HG03159 (cell line): ENCODE measurements around the gene SUV39H2.
"Not testable (repeated sequence)": the region's sequence is repeated elsewhere in the genome, so short reads cannot be mapped to it uniquely, and the experiment has no call there.

ENCODE experiments used
- ATAC-seq: cut with Tn5 transposase; IDR thresholded peaks from one replicate; pipeline ENCODE4 v1.9.1; 2021; ENCODE audit warnings: mild to moderate bottlenecking, moderate library complexity; ENCODE audit not compliant: unreplicated experiment

Gene SUV39H2, protein sequence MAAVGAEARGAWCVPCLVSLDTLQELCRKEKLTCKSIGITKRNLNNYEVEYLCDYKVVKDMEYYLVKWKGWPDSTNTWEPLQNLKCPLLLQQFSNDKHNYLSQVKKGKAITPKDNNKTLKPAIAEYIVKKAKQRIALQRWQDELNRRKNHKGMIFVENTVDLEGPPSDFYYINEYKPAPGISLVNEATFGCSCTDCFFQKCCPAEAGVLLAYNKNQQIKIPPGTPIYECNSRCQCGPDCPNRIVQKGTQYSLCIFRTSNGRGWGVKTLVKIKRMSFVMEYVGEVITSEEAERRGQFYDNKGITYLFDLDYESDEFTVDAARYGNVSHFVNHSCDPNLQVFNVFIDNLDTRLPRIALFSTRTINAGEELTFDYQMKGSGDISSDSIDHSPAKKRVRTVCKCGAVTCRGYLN

DNA sequence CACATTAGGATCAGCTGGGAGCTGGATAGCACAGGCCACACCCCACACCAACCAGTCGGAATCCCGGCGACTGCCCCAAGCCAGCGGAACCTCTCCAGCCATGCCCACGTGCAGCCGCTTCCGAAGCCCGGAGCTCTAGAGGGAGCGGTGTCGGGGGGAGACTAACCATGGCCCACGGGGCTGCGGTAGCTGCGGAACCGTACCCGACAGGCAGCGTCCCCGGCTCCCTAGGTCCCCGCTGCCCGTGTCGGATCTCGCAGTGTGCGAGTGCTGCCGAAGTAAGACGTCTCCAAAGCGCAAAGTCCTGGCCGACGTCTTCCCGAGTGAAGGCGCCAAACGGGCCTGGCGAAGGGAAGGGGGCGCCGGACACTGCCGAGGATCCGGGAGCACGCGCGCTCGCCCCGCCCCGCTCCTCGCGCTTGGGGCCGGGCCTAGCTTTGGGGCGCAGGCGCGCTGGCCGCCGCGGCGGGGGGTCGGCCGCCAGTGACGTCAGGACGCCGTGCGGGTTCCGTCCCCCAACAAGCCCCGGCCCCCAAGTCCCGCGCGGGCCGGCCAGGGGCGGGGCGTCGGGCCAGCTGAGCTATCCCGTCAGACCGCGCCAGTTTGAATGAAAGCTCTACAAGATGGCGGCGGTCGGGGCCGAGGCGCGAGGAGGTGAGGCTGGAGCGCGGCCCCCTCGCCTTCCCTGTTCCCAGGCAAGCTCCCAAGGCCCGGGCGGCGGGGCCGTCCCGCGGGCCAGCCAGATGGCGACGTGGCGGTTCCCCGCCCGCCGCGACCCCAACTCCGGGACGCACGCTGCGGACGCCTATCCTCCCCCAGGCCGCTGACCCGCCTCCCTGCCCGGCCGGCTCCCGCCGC is at the start of gene SUV39H2:
SUV39H2 (plus strand) TSS at position 601 of the 858 bp plus-strand sequence; CDS start at position 624, 23 bp downstream.
- ATAC-seq = peak; percentile 89

DNA sequence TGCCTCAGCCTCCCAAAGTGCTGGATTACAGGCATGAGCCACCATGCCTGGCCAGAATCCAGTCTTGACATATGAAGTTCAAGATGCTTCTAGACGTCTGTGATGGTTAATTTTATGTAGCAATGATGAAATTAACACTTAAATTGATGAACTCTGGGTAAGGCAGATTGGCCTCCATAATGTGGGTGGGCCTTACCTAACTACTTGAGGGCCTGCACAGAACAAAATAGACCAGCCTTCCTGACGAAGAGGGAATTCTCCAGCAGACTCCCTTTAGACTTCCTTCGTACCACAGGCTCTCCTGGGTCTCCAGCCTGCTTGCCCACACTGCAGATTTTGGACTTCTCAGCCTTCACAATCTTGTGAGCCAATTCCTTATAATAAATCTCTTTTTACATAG is 45.6 kb upstream of the SUV39H2 start:
- ATAC-seq = no peak

DNA sequence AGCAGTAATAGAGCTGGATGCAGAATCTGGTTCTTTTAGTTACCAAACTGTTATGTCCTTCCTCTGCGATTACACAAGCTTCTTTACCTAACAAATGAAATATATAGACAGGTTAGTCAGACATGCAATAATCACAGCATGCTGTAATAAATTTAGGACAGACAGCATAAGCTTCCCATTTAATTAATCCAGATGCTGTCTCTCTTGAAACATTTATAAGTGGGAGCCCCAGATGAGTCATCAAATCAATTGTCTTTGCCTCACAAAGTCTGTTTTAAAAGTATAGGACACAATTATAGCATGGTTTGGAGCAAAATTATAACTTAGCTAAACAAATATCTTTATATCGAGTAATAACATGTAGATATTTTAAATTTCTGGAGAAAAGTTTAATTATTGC is 42.5 kb upstream of the SUV39H2 start:
- no peak for ATAC-seq

DNA sequence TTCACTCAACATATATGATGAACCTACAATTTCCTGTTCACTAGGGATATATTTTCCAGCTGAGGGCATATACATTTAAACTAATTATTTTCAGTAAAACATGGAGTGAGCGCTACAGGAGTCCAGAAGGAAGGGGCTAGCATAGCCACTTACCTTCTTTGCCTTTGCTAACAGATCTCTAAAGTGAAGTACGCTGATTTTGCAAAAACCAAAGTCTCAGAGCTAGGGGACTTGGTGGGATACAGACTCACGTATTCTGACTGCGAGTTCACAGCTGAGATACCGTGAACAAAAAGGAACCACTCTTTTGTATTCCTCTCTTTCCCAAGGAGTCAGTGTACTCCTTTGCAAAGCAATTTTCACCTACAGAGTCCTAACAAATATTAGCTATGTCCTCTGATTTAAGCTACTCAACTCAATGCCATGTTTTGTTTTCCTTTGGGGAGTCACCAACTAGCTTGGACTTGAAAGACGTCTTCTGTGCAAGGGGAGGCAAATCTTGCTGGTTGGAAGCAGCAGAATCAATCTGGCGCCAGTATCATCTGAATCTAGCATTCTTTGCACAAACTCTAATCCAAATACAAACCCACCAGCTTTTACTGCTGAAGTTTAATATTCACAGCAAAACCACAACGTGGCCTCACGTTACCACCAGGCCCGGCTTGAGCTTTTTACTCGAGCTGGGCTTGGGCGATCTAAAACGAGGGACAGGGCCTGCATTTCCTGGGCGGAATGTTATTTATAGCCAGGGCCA is 41.5 kb upstream of the SUV39H2 start:
- no peak for ATAC-seq

DNA sequence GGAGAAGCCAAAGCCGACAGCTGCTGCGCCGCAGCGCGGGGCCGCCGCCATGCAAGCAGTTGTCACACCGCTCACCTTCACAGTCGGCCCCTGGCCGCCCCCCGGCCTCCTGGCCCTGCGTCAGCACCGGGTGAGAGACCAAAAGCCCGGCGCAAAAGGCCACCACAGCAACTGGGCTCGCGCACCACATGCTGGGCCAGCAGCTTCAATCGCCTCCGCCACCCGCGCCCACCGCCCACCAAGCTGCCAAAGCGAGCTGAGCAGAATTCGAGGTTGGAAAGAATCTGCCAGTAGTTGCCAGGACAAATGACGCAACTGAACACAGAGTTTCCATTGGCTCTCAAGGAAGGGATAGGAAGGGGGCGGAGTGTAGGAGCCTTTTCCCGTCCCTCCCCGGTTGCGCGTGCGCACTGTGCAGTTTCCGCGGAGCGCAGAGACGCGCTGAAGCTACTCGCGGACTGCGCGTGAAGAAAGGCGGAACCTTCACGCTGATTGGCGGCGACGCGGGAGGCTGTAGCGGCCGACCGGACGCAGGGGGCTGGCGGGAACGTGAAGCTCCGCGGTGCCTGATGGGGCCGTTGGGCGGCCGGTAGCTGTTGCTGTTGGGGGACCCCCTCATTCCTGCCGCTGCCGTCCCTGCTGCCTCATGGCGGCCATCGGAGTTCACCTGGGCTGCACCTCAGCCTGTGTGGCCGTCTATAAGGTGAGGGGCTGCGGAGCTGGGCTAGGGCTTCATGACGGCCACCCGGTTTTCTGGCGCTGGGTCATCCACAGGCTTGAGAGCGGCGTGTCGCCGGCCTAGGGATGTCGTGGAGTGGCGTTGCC is 40.7 kb upstream of the SUV39H2 start, which contains the start of the genes CDNF, HSPA14 and MSANTD7:
CDNF (minus strand) TSS at position 281 of the 825 bp plus-strand sequence; CDS start at position 190, 91 bp downstream.
HSPA14 (plus strand) TSS at position 550 of the 825 bp plus-strand sequence; CDS start at position 647, 97 bp downstream.
MSANTD7 (plus strand) TSS at position 550 of the 825 bp plus-strand sequence. CDS start 3,979 bp downstream, outside the sequence.
- peak; percentile 91 for ATAC-seq

DNA sequence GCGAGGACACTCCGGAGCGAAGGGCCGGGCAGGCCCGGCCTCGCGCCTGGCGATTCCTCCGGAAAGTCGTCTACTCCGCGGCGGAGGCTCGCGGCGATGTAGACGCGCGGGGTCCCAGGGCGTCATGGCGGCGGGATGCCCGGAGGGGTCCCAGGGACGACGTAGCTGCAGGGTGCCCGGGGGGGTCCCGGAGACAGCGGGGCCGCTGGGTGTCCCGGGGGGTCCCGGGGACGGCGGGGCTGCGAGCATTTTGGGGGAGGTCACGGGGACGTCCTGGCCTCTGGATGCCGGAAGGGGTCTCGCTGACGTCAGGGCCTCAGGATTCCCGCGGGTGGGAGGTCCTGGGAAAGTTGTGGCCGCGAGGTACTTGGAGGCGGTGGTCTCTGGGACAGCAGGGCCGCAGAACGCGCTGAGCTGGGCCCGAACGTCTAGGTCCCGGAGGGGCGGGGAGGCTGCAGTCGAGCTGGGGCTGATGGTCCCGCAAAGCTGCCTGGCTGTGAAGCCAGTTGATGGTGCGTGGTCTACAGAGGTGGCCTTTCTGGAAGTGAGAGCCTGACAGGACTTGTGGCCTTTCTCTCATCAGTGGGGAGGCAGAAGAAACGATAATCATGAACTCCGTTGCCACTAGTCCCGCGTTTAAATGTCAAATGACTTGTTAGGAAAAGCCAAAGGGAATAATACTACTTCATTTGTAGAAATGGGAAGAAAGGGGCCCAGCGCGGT is 39.9 kb upstream of the SUV39H2 start:
- peak; percentile 13 for ATAC-seq

DNA sequence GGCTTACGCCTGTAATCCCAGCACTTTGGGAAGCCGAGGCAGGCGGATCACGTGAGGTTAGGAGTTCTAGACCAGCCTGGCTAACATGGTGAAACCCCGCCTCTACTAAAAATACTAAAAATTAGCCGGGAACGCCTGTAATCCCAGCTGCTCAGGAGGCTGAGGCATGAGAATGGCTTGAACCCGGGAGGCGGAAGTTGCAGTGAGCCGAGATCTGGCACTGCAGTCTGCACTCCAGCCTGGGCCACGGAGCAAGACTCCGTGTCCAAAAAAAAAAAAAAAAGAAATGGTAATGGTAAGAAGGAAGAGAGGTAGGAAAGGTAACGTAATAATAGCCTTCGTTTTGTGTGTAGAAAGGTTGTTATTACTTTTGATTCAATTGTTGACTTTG is 39.4 kb upstream of the SUV39H2 start:
- ATAC-seq = no peak

DNA sequence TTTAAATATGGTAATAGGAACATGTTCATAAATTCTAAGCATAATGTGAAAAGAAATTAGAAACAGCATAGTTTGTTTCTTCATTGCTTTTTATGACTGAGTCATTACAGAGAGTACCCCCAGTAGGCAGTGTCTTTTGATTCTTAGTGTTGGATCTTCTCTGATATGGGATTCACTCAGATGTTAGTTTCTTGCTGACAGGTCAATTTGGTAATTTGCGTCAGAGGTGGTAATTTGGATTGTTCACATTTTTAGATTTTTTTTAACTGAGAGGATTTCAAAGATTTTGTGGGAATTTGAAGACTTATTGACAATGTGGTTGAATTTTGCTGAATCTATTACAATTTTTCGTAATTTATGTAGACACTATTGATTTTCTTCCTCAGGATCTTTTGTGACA is 38.5 kb upstream of the SUV39H2 start:
- no peak for ATAC-seq

DNA sequence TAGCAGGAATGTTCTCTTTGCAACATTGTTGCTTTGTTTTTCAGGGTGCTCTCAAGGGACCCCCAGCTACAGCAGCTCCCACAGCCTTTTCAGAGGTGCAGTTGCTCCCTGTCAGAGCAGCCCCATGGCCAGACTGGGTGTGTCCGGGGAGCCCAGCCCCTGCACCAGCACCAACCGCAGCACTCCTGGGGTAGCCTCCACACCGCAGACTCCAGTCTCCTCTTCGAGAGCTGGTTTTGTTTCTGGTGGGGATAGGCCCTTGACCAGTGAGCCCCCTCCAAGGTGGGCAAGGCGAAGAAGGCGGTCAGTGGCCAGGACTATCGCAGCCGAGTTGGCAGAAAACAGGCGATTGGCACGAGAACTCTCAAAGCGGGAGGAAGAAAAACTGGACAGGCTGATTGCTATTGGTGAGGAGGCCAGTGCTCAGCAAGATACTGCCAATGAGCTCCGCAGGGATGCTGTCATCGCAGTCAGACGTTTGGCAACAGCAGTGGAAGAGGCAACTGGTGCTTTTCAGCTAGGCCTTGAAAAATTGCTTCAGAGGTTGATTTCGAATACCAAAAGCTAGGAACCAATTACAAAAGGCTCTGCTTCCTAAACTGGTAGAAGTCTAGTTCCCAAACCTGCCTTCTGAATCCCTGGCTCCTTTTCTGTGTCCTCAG is 35.2 kb upstream of the SUV39H2 start:
- ATAC-seq = no peak

DNA sequence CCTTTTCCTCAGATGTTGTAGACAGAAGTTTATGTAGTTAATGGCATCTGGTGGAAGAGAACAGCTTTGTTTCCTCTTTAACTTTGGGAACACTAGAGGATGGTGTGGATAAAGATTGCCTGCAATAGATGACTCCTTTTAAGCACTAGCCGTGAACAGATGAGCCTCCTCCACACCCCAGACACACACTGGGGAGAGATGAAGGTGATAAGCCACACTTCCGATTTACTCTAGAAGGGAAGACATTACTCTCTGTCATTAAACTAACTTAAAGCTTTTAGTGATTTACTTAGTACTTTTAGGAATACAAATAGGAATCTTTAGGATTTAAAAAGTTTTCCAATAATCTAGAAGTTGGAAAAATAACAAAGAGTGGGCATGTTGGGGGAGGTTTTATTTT is 33.7 kb upstream of the SUV39H2 start:
- no peak for ATAC-seq

DNA sequence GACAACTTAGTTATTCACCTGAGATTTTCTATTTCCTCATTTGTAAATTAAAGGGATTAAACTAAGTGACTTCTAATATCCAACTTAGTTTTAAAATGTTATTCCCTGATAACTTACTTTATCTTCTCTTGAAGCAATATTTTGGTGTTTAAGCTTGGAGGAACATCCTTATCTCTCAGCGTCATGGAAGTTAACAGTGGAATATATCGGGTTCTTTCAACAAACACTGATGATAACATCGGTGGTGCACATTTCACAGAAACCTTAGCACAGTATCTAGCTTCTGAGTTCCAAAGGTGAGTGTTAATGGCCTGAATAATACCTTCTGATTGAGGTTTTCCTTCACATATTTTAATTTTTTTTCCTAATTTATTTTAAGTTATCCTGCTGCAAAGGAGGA is 26.4 kb upstream of the SUV39H2 start:
- no peak for ATAC-seq

DNA sequence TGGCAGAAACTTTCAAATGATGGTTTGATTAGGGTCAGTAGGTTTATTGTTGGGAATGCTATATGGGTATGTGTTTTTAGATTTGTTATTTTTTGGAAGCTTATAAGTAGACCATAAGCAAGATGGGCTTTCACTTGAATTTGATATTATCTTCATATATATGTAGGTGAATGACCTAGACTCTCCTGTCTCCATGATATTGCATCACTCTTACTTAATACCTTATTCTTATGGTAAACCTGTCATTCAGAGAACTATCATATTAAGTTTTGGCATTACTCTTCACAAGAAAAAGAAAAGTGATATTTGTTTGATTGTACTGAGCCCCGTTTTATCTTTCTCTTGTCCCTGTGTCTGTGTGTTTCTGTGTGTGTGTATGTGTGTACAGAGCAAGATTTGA is 23.2 kb upstream of the SUV39H2 start:
- no peak for ATAC-seq

DNA sequence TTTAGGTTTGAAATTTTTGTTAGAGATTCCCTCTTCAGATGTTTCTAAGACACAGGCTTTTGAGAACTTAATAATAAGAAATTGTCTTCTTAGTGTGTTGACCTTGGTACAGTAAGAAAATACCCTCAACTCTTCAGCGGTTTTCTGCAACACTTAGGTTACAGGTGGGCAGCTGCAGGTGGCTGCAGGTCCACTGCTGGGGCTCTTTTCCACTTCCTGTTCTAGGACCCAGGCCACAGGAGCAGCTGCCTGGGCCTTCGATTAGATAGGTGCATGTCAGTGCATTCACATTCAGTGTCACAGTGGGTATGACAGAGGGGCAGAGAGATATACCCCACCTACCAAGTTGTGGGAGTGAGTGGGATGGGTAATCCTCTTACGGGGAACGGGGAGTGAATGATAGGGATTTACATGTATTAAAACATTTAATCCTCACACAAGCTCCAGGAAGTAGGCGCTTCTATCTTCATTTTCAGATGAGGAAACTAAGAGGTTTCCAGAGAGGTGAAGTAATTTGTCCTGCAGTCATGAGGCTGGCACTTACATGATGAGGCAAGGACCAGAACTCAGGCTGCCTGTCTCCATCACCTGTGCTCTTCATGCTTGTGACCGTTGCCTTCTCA is 20.2 kb upstream of the SUV39H2 start:
- no peak for ATAC-seq

DNA sequence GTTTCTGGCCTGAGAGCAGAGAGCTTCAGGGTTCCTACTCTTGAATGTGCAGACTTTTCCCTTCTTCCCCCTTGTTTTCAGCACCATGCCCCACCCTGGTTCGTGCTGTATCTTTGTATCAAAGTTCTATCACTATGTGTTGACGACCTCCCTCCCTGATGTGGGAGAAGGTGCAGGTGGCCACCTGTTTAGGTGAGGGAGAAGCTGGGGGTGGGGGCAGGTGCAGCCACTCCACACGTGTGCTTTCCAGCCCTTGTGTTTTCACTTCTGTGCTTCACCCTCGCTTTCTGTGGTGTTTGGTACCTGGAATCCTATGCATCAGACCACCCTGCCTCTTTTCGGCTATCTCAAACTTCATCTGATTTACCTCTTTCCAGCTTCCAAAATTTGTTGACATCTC is 19.6 kb upstream of the SUV39H2 start:
- no peak for ATAC-seq

DNA sequence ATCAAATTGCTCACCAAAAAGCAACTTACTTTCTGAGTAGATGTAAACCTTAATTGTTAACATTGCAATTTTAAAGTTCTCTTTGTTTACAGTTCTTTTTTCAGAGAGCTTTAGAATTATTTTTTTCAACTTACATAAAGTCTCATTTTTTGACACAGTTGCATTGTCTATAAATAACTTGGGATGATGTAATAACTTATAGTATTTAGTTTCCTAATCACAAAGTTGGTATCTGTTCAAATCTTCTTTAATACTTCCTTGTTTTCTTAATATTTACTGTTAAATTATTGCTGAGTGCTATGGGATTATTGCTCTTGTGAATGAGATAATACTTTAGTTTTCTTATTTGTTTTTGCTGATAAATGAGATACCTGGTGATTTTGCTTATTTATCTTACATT is 18.9 kb upstream of the SUV39H2 start:
- ATAC-seq = no peak

DNA sequence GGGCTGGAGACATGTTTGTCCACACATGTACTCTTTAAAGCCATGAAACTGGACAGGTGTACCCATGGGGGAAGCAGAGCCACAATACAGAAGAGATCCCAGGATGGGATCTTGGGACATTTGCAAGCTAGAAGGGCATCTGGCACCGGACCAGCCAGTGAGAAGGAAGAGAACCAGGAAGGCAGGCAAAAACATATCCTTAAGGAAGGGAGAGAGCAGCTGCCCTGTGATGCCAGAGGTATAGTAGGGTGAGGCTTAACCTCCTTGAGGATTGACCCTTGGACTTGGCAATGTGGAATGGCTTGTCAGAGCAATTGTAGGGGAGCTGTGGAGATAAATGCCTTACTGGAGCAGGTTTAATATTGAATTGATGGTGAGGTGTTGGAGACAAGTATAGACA is 17.9 kb upstream of the SUV39H2 start:
- no peak for ATAC-seq

DNA sequence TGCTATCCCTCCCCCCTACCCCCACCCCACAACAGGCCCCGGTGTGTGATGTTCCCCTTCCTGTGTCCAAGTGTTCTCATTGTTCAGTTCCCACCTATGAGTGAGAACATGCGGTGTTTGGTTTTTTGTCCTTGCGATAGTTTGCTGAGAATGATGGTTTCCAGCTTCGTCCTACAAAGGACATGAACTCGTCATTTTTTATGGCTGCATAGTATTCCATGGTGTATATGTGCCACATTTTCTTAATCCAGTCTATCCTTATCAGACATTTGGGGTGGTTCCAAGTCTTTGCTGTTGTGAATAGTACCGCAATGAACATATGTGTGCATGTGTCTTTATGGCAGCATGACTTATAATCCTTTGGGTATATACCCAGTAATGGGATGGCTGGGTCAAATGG is 14.2 kb upstream of the SUV39H2 start:
- ATAC-seq = not testable (repeated sequence)

DNA sequence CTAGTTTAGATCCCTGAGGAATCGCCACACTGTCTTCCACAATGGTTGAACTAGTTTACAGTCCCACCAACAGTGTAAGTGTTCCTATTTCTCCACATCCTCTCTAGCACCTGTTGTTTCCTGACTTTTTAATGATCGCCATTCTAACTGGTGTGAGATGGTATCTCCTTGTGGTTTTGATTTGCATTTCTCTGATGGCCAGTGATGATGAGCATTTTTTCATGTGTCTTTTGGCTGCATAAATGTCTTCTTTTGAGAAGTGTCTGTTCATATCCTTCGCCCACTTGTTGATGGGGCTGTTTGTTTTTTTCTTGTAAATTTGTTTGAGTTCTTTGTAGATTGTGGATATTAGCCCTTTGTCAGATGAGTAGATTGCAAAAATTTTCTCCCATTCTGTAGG is 13.8 kb upstream of the SUV39H2 start:
- not testable (repeated sequence) for ATAC-seq
